Middle frontal gyrus (tissue), 1 donor: ENCODE measurements around the gene UPK3BL2.
"Not testable (repeated sequence)": the region's sequence is repeated elsewhere in the genome, so short reads cannot be mapped to it uniquely, and the experiment has no call there.

Experiments used
- DNase-seq: peaks from one replicate; pipeline ENCODE4 v3.0.0-alpha.2; 2015; ENCODE audit warnings: low spot score; ENCODE audit errors: extremely low spot score

Gene UPK3BL2, protein sequence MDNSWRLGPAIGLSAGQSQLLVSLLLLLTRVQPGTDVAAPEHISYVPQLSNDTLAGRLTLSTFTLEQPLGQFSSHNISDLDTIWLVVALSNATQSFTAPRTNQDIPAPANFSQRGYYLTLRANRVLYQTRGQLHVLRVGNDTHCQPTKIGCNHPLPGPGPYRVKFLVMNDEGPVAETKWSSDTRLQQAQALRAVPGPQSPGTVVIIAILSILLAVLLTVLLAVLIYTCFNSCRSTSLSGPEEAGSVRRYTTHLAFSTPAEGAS

DNA sequence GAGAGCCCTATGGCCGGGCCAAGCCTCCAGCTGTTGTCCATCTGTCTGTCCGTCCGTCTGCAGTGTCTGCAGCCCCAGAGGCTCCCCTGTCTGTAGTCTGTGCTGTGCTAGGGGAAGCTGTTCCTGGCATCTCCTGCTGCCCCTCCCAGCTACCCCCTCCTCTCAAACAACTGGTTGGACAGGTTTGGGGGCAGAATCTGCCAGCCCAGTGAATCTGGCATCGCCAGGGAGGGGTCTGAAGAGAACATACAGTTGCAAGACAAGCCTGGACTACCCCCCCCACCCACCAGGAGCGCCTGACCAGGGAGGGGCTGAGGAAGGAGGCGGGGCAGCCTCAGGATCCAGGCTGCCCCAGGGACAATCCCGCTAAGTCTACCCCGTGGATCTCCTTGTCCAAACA lies at the start of gene UPK3BL2:
UPK3BL2 (minus strand) TSS at position 101 of the 400 bp plus-strand sequence; CDS start at position 41, 60 bp downstream.
- not testable (repeated sequence) for DNase-seq

DNA sequence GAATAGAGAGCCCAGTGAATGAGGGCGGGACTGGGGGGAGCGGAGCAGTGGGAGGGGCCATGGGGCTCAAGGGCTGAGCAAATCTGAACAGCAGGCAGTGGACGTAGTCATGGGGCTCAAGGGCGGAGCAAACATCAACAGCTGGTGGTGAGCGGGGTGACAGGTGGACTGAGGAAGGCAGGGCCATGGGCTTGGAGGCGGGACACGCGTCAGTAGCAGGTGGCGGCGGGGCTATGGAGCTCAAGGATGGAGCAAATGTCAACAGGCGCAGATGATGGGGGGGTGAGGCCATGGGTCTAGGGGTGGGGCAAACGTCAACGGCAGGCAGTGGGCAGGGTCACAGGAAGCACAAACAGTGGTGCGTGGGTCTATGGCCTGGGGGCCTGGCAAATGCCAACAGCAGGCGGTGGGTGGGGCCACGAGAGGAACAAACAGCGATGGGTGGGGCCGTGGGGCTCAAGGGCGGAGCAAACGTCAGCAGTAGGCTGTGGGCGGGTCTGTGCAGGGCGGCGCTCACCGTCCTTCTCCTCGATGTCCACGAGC lies 49.1 kb upstream of the UPK3BL2 start:
- DNase-seq = not testable (repeated sequence)

DNA sequence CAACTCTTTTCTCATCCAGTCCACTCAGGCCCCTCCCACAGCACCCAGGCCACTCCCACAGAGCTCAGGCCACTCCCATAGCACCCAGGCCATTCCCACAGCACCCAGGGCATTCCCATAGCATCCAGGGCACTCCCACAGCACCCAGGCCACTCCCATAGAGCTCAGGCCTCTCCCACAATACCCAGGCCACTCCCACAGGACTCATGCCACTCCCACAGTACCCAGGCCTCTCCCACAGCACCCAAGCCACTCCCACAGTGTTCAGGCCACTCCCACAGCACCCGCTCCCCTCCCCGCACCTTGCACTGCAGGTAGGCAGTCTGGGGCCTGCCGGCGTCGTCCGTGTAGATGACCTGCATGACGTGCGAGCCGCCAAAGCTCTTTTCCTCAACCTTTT lies 46.4 kb upstream of the UPK3BL2 start:
- DNase-seq = not testable (repeated sequence)

GRCh38 chr7:102583495-102583894 lies 40.0 kb upstream of the UPK3BL2 start:
- not testable (repeated sequence) for DNase-seq

GRCh38 chr7:102581722-102582121 lies 38.2 kb upstream of the UPK3BL2 start:
- not testable (repeated sequence) for DNase-seq

- not testable (repeated sequence) for DNase-seq
Observed at GRCh38 chr7:102578486-102578885, 35.0 kb upstream of the UPK3BL2 start.

DNA sequence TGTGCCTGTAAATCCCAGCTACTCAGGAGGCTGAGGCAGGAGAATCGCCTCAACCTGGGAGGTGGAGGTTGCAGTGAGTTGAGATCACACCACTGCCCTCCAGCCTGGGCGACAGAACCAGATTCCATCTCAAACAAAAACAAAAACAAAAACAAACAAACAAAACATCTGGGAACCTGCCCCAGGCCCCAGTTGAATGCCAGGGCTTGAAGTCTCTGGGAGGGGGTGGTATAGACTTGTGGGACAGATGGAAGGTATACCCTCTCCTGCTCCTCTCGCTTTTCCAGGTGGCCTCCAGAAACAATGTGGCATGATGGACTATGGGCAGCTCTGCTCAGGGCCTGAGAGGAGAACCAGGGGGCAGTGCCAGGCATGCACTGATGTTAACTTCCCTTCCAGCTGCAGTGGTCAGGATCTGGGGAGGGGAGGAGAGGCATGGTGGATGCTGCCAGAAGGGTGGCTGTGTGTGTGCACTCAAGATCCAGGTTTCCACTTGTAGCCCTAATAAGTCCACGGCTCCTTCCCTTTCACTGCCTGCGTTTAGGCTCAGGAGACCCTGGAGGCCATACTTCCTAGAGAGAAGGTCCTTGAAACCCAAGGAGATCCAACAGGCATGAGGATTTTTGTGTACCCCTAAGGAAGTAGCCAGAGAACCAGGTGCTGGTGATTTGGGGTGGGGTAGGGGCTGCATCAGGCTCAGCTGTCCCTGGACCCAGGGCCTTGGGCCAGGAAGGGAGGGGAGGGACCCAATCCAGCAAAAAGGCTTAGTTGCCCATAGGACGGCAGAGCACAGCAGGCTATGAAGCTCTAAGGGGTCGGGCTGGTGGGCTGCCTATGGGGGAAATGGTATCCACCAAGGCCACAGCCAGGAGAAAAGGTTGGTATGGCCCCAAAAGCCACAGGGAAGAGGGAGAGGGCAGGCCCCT lies 34.1 kb upstream of the UPK3BL2 start:
- not testable (repeated sequence) for DNase-seq

- not testable (repeated sequence) for DNase-seq
Observed at GRCh38 chr7:102576363-102576762, 32.9 kb upstream of the UPK3BL2 start.

- not testable (repeated sequence) for DNase-seq
Observed at GRCh38 chr7:102574607-102575006, 31.1 kb upstream of the UPK3BL2 start.

GRCh38 chr7:102572261-102573239 lies 29.1 kb upstream of the UPK3BL2 start, which contains the start of gene POLR2J3:
Gene POLR2J3, minus strand, starts transcription at chr7:102572583. Its CDS starts 62 bp downstream, at chr7:102572521.
- DNase-seq = peak; percentile 97

DNA sequence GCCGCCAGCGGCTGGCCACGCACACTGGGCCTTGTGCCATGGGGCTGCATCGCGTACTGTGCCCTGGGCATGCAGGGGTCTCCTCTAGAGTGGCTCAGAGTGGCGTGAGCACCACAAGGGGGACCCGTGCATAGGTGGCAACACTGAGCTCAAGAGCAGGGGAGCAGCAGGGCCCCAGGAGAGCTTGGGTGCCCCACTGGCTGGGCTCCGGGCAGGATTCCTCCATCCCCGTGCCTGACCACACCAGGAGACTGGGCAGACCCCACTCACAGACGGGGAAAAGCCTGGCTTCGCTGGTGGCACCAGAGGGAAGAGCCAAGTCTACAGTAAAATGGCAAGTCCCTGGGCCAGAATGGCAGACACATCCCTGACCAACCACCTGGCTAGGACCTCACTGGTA lies 25.1 kb upstream of the UPK3BL2 start:
- not testable (repeated sequence) for DNase-seq

DNA sequence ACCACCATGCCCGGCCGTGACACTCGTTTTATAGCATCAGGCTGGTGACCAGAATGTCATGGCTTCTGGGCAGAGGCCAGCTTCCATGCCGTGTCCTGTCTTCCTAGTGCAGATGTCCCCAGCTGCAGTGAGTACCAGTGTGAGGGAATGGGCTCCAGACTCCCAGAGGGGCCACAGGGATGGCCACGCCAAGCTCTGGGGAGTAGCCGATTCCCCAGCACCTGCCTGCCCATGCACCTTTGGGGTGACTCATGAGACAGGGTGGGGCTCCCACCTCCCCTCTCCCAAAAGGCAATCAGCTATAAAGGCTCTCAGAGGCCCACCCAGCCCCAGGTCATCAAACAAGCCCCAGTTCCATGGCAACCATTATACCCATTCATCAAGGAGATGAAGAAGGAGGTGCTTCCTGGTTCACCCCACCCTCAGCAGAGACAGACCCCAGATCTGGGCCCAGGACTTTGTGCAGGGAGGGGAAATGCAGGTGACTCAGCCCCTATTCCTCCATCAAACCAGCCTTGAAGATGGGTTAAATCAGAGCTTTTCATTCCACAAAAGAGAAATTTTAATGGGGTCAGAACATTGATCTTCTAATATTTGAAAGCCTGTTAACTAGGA lies 7.4 kb upstream of the UPK3BL2 start, which contains the start of gene SPDYE2:
SPDYE2 (plus strand) TSS at position 419 of the 615 bp plus-strand sequence. CDS start 2,030 bp downstream, outside the sequence.
- not testable (repeated sequence) for DNase-seq

DNA sequence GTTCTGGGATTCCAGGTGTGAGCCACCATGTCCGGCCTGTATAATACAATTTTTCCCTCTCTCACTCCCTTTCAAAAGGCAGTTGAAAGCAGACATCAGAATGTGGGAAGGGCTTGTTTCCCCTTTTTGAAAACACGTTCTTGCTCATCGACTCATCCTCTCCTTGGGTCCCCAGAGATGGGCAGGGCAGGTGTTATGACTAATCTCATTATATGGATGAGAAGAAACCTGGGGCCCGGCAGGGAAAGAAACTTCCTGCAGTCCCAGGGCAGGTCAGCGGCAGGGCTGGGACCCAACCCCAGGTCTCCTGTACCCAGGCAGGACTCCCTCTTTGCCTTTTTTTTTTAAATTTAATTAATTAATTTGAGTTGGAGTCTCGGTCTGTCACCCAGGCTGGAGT lies 2.9 kb upstream of the UPK3BL2 start:
- DNase-seq = not testable (repeated sequence)

- DNase-seq = not testable (repeated sequence)
Observed at GRCh38 chr7:102545288-102545687, 1.8 kb upstream of the UPK3BL2 start.

DNA sequence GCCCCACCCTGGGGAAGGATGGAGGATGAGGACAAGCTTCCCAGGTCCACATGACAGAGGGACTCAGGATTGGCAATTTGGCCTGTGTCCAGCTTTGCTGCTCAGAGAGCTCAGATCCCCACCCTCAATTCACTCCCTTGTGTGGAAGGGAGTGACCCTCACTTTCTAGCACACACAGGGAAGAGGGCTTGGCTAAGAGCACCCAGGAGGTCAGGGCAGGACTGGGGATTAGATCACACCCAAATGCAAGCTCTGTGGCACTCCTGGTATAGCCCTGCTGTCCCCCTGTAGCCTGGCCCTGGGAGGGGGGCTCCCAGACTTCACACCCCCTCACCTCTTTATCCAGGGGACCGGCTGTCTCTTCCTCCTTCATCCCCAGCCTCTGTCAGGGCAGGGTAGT lies 876 bp upstream of the UPK3BL2 start:
- DNase-seq = not testable (repeated sequence)

- DNase-seq = not testable (repeated sequence)
Observed at GRCh38 chr7:102542771-102543170, 725 bp downstream of the UPK3BL2 start.

- not testable (repeated sequence) for DNase-seq
Observed at GRCh38 chr7:102542083-102542482, 1.4 kb downstream of the UPK3BL2 start.

DNA sequence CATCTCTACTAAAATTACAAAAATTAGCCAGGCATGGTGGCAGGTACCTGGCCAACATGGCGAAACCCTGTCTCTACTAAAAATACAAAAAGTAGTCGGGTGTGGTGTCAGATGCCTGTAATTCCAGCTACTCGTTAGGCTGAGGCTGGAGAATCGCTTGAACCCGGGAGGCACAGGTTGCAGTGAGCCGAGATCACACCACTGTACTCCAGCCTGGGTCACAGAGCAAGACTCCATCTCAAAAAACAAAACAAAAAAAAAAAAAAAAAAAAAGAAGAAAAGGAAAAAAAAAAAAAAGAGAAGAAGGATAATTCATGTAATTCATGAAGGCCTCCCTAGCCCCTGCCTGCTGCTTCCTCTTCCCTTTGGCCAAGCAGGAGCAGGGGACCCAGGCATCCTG lies 2.9 kb downstream of the UPK3BL2 start:
- DNase-seq = not testable (repeated sequence)

DNA sequence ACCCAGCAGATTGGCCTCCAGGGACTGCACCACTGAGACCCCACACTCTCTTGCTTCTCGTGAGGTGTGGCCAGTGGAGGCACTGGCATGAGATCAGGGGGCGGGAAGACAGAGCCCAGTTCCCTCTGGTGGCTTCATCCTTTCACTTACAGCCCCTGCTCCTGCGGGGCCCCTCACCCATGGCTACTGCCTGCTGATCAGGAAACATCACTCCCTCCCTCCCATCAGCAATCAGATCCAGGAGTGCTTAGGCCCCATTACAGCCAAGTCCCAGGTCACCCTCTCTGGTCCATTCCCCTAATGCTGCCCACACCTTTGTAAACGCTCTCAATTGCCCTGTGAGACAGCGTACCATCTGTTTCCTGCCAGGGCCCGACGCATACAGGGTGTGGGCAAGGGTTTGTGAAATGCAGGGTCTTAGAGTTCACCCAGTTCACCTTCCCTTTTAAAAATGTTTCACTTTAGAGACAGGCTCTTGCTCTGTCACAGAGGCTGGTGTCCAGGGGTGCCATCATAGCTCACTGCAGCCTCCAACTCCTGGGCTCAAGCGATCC lies 8.4 kb downstream of the UPK3BL2 start:
- DNase-seq = not testable (repeated sequence)

GRCh38 chr7:102532127-102532526 lies 11.4 kb downstream of the UPK3BL2 start:
- not testable (repeated sequence) for DNase-seq
